OCI-LY7 (cell line): Measurements from ENCODE around the gene WNT7B. TPM values are rescaled to one million over a fixed set of nuclear protein-coding genes. Genes with fewer than 3 reads are reported as not detected.

Experiments
- BruUV-seq: library from RNA; stranded (reverse); fragments of 400-500 nt; replicated peaks from 2 replicates; lab custom pipeline; 2021; lab: Mats Ljungman, UMichigan
- CTCF ChIA-PET: fragments of 300-600 bp; sonication (Branson Sonifier 250); formaldehyde crosslinking; loops from one replicate; lab custom pipeline; 2022; ENCODE audit warnings: antibody characterized with exemption; ENCODE audit not compliant: unreplicated experiment; lab: Charles Lee
- POLR2A ChIA-PET: fragments of 300-600 bp; sonication (Branson Sonifier 250); formaldehyde crosslinking; loops from one replicate; lab custom pipeline; 2022; ENCODE audit warnings: antibody characterized with exemption; lab: Charles Lee
- DNase-seq: peaks from one replicate; pipeline ENCODE4 v3.0.0-alpha.2; 2015; ENCODE audit warnings: low spot score
- H2AFZ ChIP-seq: fragments of 200-600 bp; sonication (generic), shearing (Covaris generic); 2 replicates; pipeline ENCODE4 v1.6.1; 2014; ENCODE audit warnings: mild to moderate bottlenecking, antibody characterized with exemption, low read length, moderate library complexity
- H3K27ac ChIP-seq: fragments of 200-600 bp; sonication (generic); 2 replicates; pipeline ENCODE4 v1.5.1; 2014; ENCODE audit warnings: mixed run types, low read depth, mild to moderate bottlenecking, moderate library complexity, low read length, inconsistent platforms; ENCODE audit not compliant: poor library complexity, severe bottlenecking
- H3K36me3 ChIP-seq: fragments of 200-600 bp; sonication (generic); 2 replicates; pipeline ENCODE4 v1.6.1; 2014; ENCODE audit warnings: mild to moderate bottlenecking, antibody characterized with exemption, low read length, moderate library complexity, mixed read lengths; ENCODE audit not compliant: insufficient read depth
- H3K4me1 ChIP-seq: fragments of 200-600 bp; sonication (generic); 2 replicates; pipeline ENCODE4 v1.5.1; 2014; ENCODE audit warnings: mild to moderate bottlenecking, low read length; ENCODE audit not compliant: insufficient read depth, poor library complexity, severe bottlenecking
- H3K4me2 ChIP-seq: fragments of 200-600 bp; sonication (generic); 2 replicates; pipeline ENCODE4 v1.6.1; 2014; ENCODE audit warnings: mild to moderate bottlenecking, low read length
- H3K4me3 ChIP-seq: fragments of 200-600 bp; sonication (generic); 2 replicates; pipeline ENCODE4 v1.5.1; 2014; ENCODE audit warnings: mild to moderate bottlenecking, low read depth, low read length; ENCODE audit not compliant: poor library complexity, severe bottlenecking
- H3K79me2 ChIP-seq: fragments of 200-600 bp; sonication (generic); 2 replicates; pipeline ENCODE4 v1.6.1; 2016; ENCODE audit warnings: low read depth, mild to moderate bottlenecking, low read length, moderate library complexity, mixed read lengths; ENCODE audit not compliant: insufficient read depth
- H3K9me2 ChIP-seq: fragments of 200-600 bp; sonication (generic); 2 replicates; pipeline ENCODE4 v1.6.1; 2016; ENCODE audit warnings: mild to moderate bottlenecking, low read length, mixed read lengths; ENCODE audit not compliant: insufficient read depth
- H3K9me3 ChIP-seq: fragments of 200-600 bp; sonication (generic); 2 replicates; pipeline ENCODE4 v1.6.1; 2014; ENCODE audit warnings: mild to moderate bottlenecking, mixed run types, low read length, mixed read lengths
- H4K20me1 ChIP-seq: fragments of 200-600 bp; sonication (generic); 2 replicates; pipeline ENCODE4 v1.6.1; 2014; ENCODE audit warnings: mild to moderate bottlenecking, antibody characterized with exemption, low read length, moderate library complexity, mixed read lengths; ENCODE audit not compliant: insufficient read depth
- EZH2phosphoT487 ChIP-seq: fragments of 200-600 bp; sonication (generic); IDR thresholded peaks from 2 replicates; pipeline ENCODE4 v1.6.1; 2018; ENCODE audit warnings: low read depth, borderline replicate concordance, mild to moderate bottlenecking, mixed run types, antibody characterized with exemption, low read length, moderate library complexity, mixed read lengths
- intact Hi-C: fragments of 100-400 bp; cut with micrococcal nuclease; formaldehyde crosslinking; loops from one replicate; pipeline ENCODE4 v1.10.0; 2022; ENCODE audit not compliant: unreplicated experiment
- total RNA-seq, 2 experiments: library from RNA; depleted of rRNA in 1 of 2; stranded (reverse); fragments of >200 nt in 1 of 2; shearing (Covaris generic) in 1 of 2; gene quantifications; 2 replicates each; pipeline ENCODE4 v1.2.3, GENCODE V29; 2014 to 2022
- TF ChIP-seq, protein P1 (sequence below): fragments of 200-600 bp; sonication (generic); conservative IDR thresholded peaks from 2 replicates; pipeline ENCODE4 v1.5.1; 2014; ENCODE audit warnings: mild to moderate bottlenecking, antibody characterized with exemption, low read length, moderate library complexity, mixed read lengths

The WNT7B gene
- total RNA-seq, 2 experiments from 2014 or later, result not detected

DNA sequence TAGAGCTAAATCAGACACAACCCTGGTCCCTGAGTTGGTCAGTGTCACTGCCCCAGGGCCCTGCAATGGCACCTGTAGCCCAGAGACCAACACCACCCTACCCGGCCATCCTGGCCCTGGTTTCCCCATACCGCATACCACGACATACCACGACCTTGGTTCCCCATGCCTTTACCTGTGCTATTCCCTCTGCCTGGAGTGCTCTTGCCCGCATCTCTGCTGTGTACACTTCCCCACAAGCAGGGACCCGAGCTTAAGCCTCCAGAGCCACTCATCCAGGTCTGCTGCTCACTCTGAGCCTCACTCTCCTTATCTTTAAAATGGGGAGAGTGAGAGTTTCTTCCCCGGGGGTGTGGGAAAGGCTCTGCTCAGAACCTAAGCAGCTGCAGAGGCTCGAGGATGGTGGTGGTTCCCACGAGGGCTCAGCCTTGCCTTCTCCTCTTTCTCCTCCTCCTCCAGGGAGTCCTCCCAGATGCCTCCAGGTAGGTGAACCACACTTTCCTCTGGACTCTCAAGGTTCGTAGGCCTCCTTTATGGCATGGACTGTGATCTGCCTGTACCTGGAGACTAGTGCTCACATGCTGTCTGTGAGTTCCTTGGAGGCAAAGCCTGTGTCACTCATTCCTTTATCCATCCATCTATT lies 48.1 kb downstream of the WNT7B start:
- Histone ChIP-seq H3K9me3 (no peaks in the 10 kb centered on the region), H2AFZ (no peak overlapping the region), H3K4me1 (no peaks in the 10 kb centered on the region), H4K20me1 (no peaks in the 10 kb centered on the region), H3K27ac (no peak overlapping the region), H3K4me3 (no peak overlapping the region), H3K4me2 (no peak overlapping the region), H3K79me2 (no peaks in the 10 kb centered on the region), H3K9me2 (no peaks in the 10 kb centered on the region), H3K36me3 (no peaks in the 10 kb centered on the region)
- no TSS peak for BruUV-seq
- ChIA-PET POLR2A (no interaction called here), CTCF (no interaction called here)
- TF ChIP-seq, protein P1, sequence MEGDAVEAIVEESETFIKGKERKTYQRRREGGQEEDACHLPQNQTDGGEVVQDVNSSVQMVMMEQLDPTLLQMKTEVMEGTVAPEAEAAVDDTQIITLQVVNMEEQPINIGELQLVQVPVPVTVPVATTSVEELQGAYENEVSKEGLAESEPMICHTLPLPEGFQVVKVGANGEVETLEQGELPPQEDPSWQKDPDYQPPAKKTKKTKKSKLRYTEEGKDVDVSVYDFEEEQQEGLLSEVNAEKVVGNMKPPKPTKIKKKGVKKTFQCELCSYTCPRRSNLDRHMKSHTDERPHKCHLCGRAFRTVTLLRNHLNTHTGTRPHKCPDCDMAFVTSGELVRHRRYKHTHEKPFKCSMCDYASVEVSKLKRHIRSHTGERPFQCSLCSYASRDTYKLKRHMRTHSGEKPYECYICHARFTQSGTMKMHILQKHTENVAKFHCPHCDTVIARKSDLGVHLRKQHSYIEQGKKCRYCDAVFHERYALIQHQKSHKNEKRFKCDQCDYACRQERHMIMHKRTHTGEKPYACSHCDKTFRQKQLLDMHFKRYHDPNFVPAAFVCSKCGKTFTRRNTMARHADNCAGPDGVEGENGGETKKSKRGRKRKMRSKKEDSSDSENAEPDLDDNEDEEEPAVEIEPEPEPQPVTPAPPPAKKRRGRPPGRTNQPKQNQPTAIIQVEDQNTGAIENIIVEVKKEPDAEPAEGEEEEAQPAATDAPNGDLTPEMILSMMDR, result no peak
- TF ChIP-seq EZH2phosphoT487, result no peak
- intact Hi-C loops, result no loop called here
- no peak for DNase-seq

DNA sequence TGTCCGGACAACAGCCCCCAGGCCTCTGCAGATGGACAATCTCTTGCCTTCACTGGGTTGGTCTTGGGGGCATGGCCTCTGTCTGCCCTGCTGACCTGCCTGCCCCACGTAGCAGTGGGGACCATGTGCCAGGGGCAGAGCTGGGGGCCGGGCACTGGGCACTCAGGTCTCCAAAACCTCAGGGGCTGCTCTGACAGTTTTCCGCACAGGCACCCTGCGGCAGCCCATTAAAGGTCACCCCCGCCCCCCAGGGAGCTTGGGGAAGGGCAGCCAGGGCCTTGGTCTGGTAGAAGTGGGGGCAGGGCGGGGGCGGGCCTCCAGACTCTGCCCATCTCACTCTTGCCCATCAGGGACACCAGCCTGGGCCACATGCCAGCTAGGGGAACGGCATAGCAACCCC lies 49.9 kb downstream of the WNT7B start:
- TF ChIP-seq EZH2phosphoT487, result no peak
- TF ChIP-seq, protein P1, result no peak
- CTCF ChIA-PET, result no interaction called here
- H3K79me2 ChIP-seq, result no peaks in the 10 kb centered on the region
- H2AFZ ChIP-seq, result no peak overlapping the region
- no peak overlapping the region for H3K4me2 ChIP-seq
- no peaks in the 10 kb centered on the region for H3K4me1 ChIP-seq
- no peaks in the 10 kb centered on the region for H3K36me3 ChIP-seq
- intact Hi-C loops, result no loop called here
- H3K9me2 ChIP-seq, result no peaks in the 10 kb centered on the region
- H3K9me3 ChIP-seq, result no peaks in the 10 kb centered on the region
- no peak overlapping the region for H3K27ac ChIP-seq
- no peak for DNase-seq
- POLR2A ChIA-PET, result no interaction called here
- no peaks in the 10 kb centered on the region for H4K20me1 ChIP-seq
- BruUV-seq, result no TSS peak
- H3K4me3 ChIP-seq, result no peak overlapping the region

DNA sequence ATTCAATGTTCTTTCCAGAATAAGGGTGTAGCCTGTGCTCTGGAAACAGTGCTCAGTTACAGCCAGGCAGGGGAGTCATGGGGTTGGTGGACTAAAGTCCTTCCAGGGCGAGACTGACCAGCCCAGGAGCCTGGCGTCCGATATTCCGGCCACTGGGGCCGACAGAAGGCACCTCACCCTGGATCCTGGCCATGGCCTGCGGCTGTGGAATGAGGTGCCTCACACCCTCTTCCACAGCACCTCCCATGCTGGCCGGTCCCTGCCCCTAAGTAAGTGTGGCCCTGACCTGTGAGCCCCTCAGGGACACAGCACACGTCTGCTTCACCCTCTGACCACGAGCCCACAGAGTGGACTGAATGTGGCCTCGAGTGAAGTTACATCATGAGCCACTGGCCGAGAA lies 50.5 kb downstream of the WNT7B start:
- TF ChIP-seq, protein P1, result no peak
- Histone ChIP-seq H4K20me1 (no peaks in the 10 kb centered on the region), H3K79me2 (no peaks in the 10 kb centered on the region), H3K9me3 (no peaks in the 10 kb centered on the region), H3K27ac (no peak overlapping the region), H3K4me3 (no peak overlapping the region), H2AFZ (no peak overlapping the region), H3K36me3 (no peaks in the 10 kb centered on the region), H3K9me2 (no peaks in the 10 kb centered on the region), H3K4me2 (no peak overlapping the region), H3K4me1 (no peaks in the 10 kb centered on the region)
- intact Hi-C loops, result no loop called here
- no peak for DNase-seq
- ChIA-PET POLR2A (no interaction called here), CTCF (no interaction called here)
- BruUV-seq, result no TSS peak
